ENCODE measurements around the gene CA5A.

- TF ChIP-seq CTCF (IDR thresholded peaks at IDR 0.05) (no peak), POLR2A (IDR thresholded peaks at IDR 0.05) (no peak), EP300 (IDR thresholded peaks at IDR 0.05) (no peak)
Measured at GRCh38 chr16:87849419-87850008, 86.8 kb downstream of the CA5A start.
